Stimulated activated CD4-positive, alpha-beta T cell treated with anti-CD3 and anti-CD28 coated beads, TNF-alpha, amount 100 ng/mL, for 1 hour (primary cell): ENCODE data around the gene SHISA9.

ENCODE experiments used
- DNase-seq, 3 donors: peaks; one replicate each; pipeline ENCODE4 v3.0.0-alpha.2; 2020; ENCODE audit warnings: low read depth in 3 of 3, low spot score in 1 of 3

SHISA9 gene

DNA sequence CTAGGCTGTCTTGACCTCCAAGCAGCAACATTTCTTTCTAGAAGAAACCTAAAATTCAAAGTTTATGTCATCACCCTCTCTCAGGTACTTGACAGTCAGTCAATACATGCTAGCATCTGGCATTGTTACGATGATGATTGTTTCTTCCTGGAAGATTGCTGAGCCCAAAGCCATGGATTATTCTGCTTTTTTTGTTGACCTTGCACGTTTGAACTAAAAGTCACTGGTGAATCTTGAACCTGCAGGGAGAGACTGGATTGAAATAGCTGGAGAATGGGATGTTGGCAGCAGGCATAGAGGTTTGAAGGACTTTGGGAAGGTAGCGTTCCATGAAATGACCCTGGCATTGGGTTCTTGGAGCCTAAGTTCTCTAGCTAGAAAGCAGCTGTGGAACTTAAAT lies 42.9 kb downstream of the SHISA9 start:
- no peak for DNase-seq

DNA sequence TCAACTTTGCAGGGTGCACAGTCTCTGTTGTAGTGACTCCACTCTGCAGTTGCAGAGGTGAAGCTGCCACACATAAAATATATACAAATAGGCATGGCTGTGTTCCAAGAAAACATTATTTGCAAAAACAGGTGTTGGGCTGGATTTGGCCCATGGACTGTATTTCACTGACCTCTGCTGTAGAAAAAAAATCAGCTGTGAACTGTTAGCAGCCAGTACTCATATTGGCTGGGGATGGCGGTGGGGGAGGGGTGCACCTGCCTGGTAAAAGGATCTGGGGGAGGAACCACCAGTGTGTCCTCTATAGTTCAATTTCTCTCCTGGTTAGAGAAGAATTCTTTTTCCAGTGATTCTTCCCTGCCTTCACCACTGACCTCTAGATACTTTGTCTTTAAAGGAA lies 50.0 kb downstream of the SHISA9 start:
- DNase-seq = no peak

DNA sequence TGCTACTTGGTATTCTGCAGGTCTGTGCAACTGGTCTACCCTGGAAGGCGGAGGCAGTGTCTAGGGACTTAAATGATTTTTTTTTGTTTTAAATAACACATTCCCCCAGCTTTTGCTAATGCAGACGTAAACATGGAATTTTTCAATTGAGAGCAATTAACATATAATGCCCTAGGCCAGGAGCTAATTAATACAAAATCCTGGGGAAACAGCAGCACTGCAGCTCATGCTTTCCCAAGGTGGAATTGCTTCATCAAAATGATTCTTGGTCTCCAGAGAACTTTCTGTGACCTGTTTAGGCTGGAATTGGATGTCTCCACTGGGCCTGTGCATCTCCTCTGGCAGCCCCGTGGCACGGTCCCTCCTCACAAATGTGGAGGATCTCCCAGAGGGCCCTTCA lies 50.6 kb downstream of the SHISA9 start:
- no peak for DNase-seq

DNA sequence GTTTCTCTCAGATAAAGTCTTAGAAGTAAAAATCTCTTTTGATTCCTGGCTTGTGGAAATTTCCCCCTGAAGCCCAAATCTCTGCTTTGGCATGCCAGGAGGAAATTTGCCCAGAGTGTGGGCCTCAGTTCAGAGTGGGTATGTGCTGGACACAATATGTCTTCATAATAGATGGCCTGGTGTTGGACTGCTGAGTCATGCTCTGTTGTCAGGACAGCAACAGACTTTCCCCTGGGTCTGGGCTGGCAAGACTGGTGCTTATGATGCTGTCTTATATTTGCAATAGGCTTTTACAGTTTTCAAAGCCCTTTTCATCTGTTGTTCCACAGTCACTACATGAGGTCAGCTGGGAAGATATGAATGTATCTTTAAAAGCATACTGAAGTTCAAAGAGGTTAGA lies 57.0 kb downstream of the SHISA9 start:
- DNase-seq = no peak

DNA sequence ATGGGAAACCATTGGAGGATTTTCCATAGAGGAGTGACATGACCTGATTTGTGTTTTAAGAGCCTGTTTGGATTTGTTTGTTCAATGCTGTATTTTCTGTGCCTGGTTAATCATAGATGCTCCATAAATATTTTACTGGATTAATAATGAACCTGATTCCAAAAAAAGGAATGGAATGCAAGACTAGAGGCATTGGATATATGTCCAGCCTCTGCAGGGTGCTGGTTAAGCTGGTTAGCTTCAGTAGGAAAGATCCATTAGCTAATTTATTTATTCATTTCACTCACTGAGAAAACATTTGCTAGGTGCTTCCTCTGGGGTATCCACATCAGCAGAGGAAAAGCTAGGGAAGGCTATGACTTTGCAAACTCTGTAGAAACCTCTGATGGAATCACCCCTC lies 57.7 kb downstream of the SHISA9 start:
- DNase-seq = no peak

DNA sequence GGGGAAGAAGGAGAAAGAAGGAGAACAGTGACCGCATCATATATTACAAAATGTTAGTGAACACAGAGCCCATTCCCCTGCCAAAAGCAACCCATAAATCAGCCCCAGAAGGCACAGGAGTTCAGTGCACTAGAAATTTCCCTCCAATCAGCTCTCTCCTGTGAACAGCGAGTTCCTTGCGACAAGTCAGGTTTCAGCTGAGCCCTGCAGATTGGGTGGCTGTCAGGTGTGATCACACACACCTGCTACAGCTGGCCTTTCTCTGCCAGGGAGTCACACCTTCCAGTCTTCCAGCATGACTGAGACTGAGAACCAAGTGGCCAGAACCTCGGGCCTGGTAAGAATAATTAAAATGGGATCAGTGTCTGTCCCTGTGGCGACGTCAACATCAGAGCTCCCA lies 60.2 kb downstream of the SHISA9 start:
- no peak for DNase-seq

DNA sequence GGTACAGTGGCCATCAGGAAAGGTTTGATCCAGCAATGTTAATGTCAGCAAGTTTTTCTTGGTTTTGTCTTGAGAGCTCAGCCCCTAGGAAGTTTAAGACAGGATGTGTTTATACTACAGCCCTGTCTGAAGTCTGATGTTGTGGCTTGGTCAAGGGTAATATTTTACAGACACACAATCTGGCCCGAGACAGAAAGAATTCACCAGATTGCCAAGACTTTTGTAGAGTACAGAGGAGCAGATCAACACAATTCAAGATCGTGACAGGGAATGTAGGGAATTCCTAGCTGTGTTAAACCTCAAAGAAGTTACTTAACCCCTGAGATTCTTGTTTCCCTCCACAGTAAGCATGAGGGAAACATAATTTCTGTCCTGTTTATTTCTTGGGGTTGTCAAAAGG lies 63.1 kb downstream of the SHISA9 start:
- DNase-seq = no peak

DNA sequence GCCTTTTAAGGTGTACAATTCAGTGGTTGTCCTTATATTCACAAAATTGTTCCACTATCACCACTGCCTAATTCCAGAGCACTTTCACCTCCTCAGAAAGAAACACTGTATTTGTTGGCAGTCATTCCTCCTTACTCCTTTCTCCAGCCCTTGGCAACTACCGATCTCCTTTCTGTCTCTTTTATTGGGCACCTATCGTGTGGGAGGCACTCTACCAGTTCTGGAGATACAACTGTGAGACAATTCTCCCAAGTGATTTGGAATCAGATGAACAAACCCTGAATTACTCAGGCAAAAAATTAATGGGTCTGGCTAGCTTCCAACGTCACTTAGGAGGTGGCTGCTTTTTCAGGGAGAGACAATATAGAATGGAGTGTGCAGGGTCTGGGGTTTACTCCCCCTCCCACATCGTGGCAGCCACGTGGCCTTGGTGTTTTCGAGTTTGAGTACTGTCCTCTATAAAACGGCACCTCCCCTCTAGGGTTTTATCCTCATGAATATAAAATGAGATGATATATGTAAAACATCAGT lies 63.9 kb downstream of the SHISA9 start:
- no peak for DNase-seq

DNA sequence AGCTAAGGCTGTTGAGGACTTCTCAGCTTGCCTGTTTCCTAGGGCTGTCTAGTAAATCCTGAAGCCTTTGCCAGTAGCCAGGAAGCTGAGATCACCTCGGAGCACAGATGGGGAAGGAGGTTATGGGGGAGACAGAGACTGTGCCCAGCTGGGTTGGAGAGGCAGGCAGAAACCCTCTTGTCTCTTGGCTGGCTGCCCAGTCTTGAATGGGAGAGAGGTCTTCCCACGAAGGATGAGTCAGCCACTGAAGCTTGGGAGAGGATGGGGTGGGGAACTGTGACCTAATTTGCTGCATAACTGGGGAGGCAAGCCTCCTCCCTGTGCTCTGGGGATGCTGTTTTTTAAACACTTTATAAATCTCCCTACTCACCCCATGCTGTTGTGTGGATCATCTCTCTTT lies 69.8 kb downstream of the SHISA9 start:
- no peak for DNase-seq

DNA sequence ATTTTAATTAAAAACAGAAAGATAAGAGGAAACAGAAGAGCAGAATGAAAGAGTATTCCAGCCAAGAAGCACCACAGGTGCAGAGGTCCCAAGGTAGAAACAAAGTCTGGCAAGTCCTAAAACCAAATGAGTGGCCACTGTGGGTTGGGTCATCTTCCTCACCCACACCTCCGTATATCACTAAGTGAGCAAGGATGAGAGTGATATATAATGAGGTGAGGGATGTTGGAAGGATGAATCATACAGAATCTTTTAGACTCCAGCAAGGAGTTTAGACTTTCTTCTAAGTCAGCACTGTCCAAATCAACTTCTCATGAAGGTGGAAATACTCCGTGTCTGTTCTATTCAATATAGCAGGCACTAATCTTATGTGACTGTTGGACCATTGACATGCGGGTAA lies 70.8 kb downstream of the SHISA9 start:
- no peak for DNase-seq

DNA sequence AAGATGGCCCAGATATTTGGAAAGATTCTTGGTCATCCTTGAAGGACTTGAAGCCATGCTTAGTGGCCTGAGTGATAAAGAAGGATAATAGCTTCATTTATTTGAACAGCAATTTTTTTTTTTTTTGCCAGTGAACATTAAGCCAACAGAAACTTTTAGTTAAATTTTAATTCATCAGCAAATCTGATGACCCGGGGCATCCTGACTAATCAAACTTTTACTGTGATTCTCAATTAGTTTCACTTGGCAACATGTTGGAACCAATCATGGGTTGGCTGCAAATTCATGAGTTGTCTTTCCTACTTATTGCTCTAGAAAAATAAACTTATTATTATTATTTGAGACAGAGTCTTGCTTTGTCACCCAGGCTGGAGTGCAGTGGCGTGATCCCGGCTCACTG lies 74.4 kb downstream of the SHISA9 start:
- no peak for DNase-seq

DNA sequence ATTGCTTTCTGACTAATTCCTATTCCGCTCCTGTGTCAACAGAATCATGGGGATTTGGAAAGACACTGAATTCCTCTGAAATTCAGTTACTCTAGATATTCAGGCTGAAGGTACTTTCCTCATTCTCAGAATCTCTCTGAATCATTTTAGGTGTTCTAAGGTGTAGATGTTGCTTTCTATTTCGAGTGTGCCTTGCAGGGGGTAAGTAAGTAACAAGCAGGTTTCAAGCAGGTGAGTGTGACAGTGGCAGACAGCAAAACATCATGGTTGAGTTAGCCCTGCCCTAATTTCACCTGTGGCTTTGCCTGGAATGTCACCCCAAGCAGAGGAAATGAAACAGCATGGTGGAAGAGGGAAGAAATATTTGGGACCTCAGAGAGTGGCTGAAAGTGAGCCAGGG lies 75.1 kb downstream of the SHISA9 start:
- no peak for DNase-seq

DNA sequence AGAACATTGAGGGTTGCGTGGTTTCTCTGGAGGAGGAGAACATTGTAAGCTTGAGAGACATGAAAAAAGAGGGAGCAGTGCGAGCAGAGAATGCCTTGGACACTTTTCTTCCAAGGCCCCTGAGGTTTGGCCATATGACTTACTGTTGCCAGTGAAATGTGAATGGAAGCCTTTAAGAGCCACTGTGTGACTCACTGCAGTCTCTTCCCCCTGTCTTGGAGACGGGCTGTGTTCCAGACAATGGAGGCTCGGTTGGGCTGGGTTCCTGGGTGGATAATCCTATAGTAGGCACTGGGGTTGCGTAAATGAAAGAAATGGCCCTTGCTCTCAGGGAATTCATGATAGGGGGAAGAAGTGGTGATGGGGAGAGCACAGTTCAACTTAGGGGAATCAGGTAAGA lies 75.5 kb downstream of the SHISA9 start:
- no peak for DNase-seq

DNA sequence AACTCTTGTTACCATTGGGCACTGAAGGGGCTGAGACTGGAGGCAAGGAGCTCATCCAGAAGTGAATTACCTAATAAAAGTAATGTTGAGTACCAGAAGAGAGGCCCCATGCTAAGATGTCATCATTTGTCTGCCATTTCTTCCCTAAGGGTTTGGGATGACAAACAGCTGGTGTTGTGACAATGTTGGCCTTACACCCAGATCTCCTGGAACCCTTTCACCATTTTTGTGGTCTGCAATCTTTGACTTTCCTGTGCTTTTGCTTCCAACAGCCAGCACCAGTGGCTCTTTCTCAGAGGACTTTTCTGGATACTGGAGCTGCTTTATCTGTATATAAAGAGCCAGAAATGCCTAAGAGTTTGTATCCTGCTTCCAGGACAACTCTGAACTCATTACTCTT lies 84.1 kb downstream of the SHISA9 start:
- no peak for DNase-seq

DNA sequence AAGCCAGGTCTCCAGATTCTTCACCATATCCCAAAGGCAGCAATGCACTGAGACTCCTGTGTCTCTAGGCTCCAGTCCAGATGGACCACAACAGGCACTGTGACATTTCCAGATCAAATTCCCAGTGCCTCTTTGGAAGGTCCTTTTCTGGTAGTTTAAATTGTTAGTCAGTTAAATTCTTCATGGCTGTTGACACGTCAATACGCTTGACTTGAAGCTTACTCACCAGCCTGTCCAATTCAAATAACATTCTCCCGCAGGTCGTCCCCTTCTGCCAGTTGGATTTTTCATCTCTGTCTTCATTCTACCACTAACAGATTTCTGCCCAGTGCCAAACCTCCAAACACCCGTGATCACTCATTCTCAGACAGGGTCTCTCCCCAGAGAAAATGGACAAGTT lies 86.7 kb downstream of the SHISA9 start:
- DNase-seq = no peak

DNA sequence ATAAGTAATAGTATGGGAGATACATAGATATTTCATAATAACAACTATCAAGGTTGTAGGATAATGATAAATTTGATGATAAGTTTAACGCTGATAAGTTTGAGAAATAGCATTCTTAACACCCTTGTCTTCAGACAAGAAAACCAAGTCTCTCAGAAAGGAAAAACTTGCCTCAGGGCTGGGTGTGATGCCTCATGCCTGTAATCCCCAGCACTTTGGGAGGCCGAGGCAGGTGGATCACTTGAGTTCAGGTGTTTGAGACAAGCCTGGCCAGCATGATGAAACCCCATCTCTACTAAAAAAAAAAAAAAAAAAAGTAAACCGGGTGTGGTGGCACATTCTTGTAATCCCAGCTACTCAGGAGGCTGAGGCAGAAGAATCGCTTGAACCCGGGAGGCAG lies 90.7 kb downstream of the SHISA9 start:
- no peak for DNase-seq

DNA sequence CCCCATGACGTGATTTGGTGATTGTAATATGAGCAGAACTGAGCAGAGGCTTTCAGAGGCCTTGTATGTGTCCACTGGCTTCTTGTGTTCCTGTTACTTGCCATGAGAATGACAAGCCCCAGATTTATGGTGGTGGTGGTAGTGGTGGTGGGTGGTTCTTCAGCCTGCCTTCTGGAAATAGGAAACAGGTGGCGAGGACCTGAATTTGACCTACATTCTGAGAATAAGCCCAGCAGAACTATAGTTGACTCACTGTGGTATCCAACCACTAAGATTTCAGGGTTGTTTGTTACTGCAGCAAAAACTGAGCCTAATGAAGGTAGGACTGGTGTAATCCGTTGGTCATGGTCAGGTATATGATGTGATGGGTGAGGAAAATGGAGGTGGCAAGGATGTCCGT lies 93.0 kb downstream of the SHISA9 start:
- no peak for DNase-seq

DNA sequence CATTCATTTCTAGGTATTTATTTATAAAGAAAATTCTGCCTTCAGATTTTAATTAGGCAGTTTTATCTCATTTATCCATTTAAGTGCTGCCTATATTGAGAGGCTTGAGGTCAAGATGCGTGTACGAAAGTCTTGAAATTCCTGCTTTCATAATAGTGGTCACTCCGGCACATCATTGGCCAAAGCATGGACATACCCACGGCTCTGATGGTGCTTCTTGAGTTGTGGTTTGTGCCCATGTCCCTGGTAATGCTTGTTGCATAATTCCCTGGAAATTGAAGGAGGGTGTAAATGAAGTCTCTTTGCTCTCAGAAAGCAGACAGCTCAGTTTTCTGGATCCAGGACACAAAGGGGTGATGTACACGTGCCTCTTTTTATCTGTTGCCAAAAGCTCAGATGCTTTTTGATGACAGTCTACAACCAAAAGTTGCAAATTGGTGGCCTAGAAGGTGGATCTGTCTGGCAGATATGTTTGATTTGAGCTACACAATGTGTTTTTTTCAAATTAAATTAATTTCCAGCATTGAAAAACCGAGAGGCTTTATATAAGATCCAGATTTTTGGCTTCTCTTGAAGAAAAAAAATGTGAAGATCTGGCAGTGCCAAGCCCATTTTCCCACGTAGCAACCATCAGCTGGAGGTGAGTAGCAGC lies 94.4 kb downstream of the SHISA9 start:
- no peak for DNase-seq

DNA sequence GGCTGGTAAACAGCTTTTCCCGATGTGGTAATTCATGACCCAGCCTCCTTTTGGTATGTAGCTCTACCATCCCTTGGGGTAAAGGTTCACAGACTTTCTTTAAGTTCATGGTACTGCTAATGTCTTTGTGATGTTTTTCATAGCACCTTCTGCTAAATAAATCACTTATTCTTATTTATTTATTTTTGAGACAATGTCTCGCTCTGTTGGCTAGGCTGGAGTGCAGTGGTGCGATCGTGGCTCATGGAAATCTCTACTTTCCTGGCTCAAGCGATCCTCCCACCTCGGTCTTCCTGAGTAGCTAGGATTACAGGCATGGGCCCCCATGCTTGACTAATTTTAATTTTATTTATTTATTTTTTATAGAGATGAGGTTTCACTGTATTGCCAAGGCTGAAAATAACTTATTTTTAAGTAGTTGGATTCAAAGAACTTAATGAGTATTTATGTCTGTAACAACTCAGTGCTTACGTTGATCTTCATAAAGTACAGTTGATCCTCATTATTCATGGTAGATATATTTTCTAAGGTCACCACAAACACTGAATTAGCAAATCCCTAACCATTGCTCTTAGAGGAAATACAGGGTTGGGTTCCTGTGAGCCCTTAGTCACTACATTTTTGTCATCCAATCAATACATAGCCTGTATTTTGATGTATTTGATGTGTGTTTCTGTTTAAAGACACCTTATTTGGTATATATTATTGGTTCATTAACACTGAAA lies 97.1 kb downstream of the SHISA9 start:
- no peak for DNase-seq

DNA sequence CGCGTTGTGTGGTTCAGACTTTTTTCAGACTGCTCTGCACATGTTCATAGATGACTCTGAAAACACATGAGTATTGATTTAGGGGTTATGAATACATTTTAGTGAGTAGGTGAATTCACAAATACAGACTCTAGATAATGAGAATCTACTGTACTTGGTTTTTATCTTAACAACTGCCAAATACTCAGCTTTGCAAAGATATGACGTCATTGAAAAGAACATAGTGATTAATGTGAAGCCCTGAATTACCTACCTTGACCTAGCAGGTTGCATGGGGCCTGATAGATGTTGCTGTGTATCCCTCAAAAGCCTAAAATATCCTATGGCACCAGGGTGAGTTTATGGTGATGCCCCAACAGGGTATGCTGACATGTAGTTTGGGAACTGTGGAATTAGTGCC lies 98.0 kb downstream of the SHISA9 start:
- DNase-seq = no peak

DNA sequence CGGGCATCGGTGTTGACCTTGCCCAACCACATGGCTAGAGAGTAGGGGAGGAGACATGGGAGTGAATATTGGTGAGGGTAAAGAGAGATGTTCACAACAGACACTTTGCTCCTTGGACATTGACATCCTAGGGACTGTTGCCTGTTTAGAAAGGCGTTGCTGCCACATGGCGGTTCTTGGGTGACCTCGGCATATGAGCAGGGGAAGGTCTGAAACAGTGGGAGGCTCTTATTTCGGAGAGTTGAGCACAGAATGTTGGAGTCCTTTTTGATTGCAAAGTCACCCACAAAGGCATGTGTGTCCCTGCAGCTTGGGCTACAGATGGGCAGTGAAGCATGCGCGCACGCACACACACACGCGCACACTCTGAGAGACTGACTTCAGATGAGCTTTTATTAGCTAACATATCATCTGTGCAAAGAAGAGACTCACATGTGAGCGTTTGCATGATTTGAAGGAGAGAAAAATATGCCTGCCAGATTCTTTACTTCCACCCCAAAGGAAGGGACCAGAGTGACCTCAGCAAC lies 104.4 kb downstream of the SHISA9 start:
- no peak for DNase-seq

DNA sequence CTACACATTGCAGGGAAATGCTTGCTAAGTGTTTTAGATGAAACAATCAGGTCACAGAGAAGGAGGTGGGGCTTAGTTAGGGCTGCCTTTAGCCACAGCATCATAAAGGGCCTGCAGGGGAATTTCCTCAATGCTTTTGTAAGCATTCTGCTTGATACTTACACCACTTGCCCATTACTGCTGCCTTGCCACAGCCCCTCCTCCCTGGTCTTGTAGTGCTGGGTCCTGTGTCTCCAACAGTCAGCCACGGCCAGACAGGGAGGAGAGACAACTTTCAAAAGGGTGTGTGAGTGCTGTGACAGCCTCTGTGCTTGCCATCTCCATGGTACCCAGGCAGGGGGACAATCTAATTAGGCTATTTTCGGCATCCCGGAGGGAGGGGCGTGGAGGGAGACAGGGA lies 111.2 kb downstream of the SHISA9 start:
- DNase-seq = no peak

DNA sequence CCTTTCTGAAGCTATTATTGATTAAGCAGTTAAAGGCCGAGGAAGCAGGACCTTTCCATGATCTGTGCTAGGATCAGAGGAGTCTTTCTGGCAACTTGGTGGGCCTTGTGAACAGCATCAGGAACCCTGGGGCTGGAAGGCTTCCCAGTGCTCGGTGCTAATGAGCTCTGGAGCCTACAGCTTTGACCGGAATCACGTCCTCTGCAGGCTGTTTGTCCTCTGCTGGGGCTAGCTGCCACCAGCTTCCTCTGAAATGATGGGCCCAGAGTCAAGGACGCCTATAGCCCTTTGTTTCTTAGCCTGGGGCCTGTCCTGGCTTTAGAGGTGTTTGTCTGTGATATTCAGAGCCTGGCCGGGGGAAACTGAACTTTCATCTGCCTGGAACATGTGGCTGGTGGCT lies 111.6 kb downstream of the SHISA9 start:
- no peak for DNase-seq
